Measurements from ENCODE around the gene C19orf67.

C19orf67 gene

DNA sequence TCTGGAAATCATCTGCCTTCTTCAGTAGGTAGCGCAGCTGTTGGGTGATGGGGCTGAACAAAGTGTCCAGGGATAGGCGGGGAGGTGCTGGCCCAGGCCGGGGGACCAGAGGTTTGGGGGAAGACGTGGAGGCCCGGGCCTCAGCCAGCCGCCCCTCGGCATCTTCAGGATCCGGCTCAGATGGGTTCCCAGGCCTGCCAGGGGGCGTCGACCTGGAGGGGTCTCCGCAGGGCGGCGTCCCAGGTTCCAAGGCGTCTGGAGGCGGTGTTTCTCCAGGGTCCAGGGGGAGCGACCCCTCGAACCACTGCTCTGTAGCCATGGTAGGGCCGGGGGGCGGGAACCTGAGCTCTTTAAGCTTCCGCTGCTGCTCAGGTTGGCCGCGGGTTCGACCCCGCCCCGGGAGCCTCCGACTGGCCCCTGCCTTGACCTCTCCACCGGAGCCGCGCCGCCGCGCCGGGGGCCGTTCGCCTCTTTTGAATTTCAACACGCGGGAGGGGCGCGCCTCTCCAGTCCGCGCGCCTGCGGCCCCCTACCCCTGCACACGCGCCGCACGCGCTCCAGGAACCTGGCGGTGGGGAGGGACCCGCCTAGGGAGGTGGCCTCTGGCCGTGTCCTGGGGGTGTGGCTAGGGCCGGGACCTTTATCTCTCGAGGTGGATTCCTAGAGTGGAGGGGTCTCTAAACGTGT is at the start of gene C19orf67:
TSS of gene C19orf67 (minus strand) at position 475 of the 687 bp plus-strand sequence. CDS start at position 319, 156 bp downstream.
- DNase-seq (ENCODE audit: low read depth in 3 of 3, low spot score in 1 of 3): no peak

GRCh38 chr19:14135355-14135754 is 49.8 kb upstream of the C19orf67 start:
- DNase-seq (ENCODE audit: low read depth in 3 of 3, low spot score in 1 of 3): no peak

DNA sequence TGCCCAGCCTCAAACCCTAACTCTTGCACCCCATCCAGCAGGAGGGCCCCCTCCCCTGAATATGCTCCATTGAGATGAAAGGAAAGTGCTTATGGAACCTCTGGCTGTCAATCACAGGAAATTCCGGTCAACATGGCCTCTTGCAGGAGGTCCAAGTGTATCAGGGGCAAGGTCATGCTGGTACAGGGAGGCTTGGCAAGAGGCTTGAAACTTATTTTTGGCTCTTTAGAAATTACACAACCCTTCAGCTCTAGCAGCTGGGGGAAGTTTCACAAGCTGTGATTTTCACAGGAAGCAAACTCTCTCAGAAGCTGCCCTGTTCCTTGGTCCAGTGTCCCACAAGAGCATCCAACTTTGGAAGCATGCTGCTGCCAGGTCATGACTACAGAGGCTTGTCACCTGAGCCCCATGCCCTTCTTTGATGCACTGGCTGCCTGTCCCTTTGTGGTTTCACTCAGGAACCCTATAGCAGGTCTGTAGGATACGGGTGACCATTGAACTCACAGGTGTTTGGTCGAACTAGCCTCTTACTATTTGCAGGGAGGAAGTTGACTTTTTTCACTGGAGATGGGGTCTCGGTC is 42.4 kb upstream of the C19orf67 start:
- DNase-seq (ENCODE audit: low read depth in 3 of 3, low spot score in 1 of 3): no peak

- DNase-seq (ENCODE audit: low read depth in 3 of 3, low spot score in 1 of 3): no peak
Observed at GRCh38 chr19:14127176-14127575, 41.6 kb upstream of the C19orf67 start.

- DNase-seq (ENCODE audit: low read depth in 3 of 3, low spot score in 1 of 3): no peak
Observed at GRCh38 chr19:14122924-14123323, 37.3 kb upstream of the C19orf67 start.

- DNase-seq (ENCODE audit: low read depth in 3 of 3, low spot score in 1 of 3): no peak
Observed at GRCh38 chr19:14120497-14120780, 34.9 kb upstream of the C19orf67 start.

GRCh38 chr19:14119644-14120496 is 34.3 kb upstream of the C19orf67 start:
- no peak for DNase-seq (ENCODE audit: low read depth in 3 of 3, low spot score in 1 of 3)

DNA sequence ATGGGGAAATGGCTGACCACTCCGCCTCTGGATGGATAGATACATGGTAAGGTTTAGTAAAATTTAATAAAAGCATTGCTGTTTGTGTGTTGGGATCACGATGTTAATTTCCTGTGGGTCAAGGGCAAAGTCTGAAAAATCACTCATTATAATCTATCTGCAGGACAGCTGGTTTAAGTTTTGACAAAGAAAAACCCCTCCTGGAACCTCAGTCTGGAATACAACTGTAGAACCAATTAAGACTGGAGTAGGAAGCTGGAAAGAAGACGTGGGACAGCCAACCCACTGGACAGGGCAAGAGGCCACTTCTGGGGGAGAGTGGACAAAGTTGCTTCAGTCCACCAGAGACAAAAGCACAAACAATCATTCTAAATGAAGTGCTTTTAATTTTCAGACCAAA is 33.6 kb upstream of the C19orf67 start:
- DNase-seq (ENCODE audit: low read depth in 3 of 3, low spot score in 1 of 3): no peak

- DNase-seq (ENCODE audit: low read depth in 3 of 3, low spot score in 1 of 3): no peak
Observed at GRCh38 chr19:14118165-14119051, 32.8 kb upstream of the C19orf67 start.

- peak; percentile 91 to 98 (median 96) for DNase-seq (ENCODE audit: low read depth in 3 of 3, low spot score in 1 of 3)
Observed at GRCh38 chr19:14117668-14118164, 32.1 kb upstream of the C19orf67 start, which contains the start of gene PRKACA. Gene PRKACA, minus strand, starts transcription at chr19:14117762. Its CDS starts 215 bp downstream, at chr19:14117547.

DNA sequence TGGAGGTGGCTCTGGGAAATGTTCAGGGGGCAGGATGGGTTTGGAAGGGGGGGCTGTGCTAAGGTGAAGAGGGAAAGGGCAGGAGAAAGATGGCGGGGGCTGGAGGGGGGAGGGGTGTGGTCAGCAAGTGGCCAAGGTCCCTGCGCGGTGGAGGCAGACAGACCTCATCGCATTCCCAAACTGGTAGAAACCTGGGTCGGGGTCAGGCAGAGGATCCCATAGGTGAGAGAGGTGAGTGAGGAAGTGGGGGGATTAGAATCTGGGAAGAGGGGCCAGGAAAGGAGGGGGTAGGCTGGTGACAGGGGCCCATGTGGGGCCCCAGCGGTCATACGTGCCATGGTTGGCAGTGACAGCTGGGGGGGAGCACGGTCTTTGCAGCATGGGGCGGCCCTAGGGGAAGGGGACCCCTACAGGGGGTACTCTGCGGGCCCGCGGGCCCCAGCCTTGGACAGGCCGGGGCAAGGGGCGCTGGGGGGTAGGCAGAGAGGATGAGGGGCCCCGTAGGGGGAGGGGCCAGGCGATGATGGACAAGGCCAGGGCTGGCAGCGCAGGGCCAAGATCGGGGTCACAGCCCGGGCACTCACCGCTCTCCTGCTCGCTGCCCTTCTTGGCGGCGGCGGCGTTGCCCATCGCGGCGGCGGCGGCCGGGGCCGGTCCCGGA is 31.5 kb upstream of the C19orf67 start:
- DNase-seq (ENCODE audit: low read depth in 3 of 3, low spot score in 1 of 3): no peak

GRCh38 chr19:14116525-14116917 is 30.9 kb upstream of the C19orf67 start:
- DNase-seq (ENCODE audit: low read depth in 3 of 3, low spot score in 1 of 3): no peak

- DNase-seq (ENCODE audit: low read depth in 3 of 3, low spot score in 1 of 3): no peak
Observed at GRCh38 chr19:14115756-14116155, 30.2 kb upstream of the C19orf67 start.

- peak in 1 of 3 donors; percentile 49 for DNase-seq (ENCODE audit: low read depth in 3 of 3, low spot score in 1 of 3)
Observed at GRCh38 chr19:14114854-14115253, 29.3 kb upstream of the C19orf67 start.

- DNase-seq (ENCODE audit: low read depth in 3 of 3, low spot score in 1 of 3): no peak
Observed at GRCh38 chr19:14114439-14114838, 28.9 kb upstream of the C19orf67 start.

- peak in 1 of 3 donors; percentile 29 for DNase-seq (ENCODE audit: low read depth in 3 of 3, low spot score in 1 of 3)
Observed at GRCh38 chr19:14113762-14114414, 28.3 kb upstream of the C19orf67 start.

DNA sequence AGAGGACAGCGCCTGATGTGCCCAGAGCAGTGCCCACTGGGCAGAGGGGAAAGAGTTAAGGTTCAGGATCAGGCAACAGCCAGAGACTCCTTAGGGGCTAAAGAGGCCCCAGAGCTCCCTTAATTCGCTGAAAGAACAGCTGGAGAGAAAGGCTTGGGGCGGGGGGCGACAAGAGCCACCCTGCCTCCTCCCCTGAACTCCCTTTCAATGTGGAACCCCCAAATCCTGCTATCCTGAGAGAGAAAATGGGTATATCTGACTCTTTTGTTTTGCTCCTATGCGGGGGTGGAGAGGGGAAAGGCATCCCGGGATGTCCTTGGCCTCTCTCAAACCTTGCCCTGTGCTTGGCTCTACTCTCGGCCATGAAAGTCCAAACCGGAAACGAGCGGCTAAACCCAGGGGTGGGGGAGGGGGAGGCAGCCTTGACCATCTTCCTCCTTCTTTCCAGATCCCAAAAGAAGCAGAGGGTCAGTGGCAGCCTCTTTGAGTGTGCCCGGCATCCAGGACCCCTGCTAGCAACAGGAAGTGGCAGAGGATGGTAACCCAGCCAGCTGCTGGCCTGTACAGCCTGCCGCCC is 27.3 kb upstream of the C19orf67 start:
- no peak for DNase-seq (ENCODE audit: low read depth in 3 of 3, low spot score in 1 of 3)

DNA sequence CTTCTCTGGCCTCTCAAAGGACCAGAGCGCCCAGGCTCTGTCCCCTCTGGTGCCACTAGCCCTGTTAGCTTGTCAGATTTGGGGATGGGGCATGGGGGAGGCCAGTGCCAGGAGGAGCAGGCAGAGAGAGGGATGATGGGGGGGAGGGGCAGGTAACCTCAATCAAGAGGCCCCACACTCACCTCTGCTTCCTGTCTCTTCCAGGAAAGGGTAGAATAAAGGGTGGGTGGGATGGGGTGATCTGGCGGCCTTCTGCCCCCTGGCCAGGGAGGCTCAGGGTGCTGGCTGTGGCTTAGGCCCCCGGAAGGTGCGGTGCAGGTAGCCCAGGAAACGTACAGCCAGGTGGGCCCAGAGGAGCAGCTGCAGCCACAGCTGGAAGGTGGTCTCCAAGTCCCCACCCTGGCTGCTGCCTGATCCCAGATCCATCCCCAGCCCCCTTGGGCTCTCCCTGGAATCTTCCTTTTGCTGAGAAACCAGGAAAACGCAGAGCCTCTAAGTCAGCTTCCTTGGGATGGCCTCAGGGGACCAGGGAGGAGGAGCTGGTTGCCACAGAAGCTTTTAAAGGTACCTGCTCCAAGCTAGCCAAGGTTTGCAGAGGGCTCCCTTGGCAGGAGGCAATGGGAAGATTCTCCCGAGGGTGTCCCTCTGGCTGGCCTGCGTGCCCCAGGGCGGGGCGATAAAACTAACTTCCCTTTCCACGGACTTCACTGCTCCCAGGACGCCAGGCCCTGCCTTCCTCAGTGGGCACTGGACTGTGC is 26.6 kb upstream of the C19orf67 start:
- no peak for DNase-seq (ENCODE audit: low read depth in 3 of 3, low spot score in 1 of 3)

DNA sequence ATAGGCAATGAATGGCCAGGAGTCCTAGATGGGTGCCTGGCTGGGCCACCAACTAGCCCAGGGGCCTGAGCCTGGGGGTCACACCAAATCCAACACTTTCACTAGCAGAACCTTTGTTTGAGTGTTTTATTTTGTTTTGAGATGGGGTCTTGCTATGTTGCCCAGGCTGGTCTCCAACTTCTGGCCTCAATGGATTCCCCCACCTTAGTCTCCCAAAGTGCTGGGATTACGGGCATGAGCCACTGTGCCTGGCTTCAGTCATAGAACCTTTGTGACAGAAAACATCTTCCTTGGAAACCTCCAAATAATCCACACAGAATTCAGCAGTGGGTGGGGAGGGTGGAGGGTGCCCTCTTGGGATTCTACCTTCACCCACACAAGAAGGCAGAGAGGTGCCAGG is 25.9 kb upstream of the C19orf67 start:
- no peak for DNase-seq (ENCODE audit: low read depth in 3 of 3, low spot score in 1 of 3)
